Activated CD4-positive, alpha-beta T cell treated with anti-CD3 and anti-CD28 coated beads, Interleukin-2, amount 10 ng/mL, durations not matched to agents 7 days and 5 days (primary cell): ENCODE data around the gene VIT. TPM values are rescaled to one million over a fixed set of nuclear protein-coding genes. Genes with fewer than 3 reads are reported as not detected.
A peak's percentile ranks its signal among the peaks of the same experiment; 100 is the strongest.
"Not testable (repeated sequence)": the region's sequence is repeated elsewhere in the genome, so short reads cannot be mapped to it uniquely, and the experiment has no call there.

ENCODE experiments used
- CTCF ChIA-PET: fragments of 350-600 bp; sonication (Branson Sonifier 250); formaldehyde crosslinking; loops from one replicate; lab custom pipeline; 2021; ENCODE audit warnings: antibody characterized with exemption; lab: Charles Lee
- POLR2A ChIA-PET: fragments of 350-600 bp; sonication (Branson Sonifier 250); formaldehyde crosslinking; loops from one replicate; lab custom pipeline; 2021; ENCODE audit warnings: antibody characterized with exemption; lab: Charles Lee
- DNase-seq: peaks from one replicate; pipeline ENCODE4 v3.0.0-alpha.2; 2020
- H3K27ac Mint-ChIP-seq: one replicate; pipeline ENCODE4 v1.8.0; 2021; ENCODE audit warnings: mild to moderate bottlenecking, moderate library complexity, mixed read lengths
- H3K27me3 Mint-ChIP-seq: one replicate; pipeline ENCODE4 v1.8.0; 2021; ENCODE audit warnings: mixed read lengths
- H3K36me3 Mint-ChIP-seq: one replicate; pipeline ENCODE4 v1.8.0; 2021; ENCODE audit warnings: low read depth, mixed read lengths
- H3K4me1 Mint-ChIP-seq: one replicate; pipeline ENCODE4 v1.8.0; 2021; ENCODE audit warnings: mixed read lengths
- H3K4me3 Mint-ChIP-seq: one replicate; pipeline ENCODE4 v1.8.0; 2021; ENCODE audit warnings: mild to moderate bottlenecking, moderate library complexity, mixed read lengths
- H3K9me3 Mint-ChIP-seq: one replicate; pipeline ENCODE4 v1.8.0; 2021; ENCODE audit warnings: mixed read lengths
- total RNA-seq, 2 experiments: library from RNA; stranded (reverse); gene quantifications; one replicate each; pipeline ENCODE4 v1.2.3, GENCODE V29; 2021

Gene VIT
- total RNA-seq, 2 experiments from 2014 or later: not detected

DNA sequence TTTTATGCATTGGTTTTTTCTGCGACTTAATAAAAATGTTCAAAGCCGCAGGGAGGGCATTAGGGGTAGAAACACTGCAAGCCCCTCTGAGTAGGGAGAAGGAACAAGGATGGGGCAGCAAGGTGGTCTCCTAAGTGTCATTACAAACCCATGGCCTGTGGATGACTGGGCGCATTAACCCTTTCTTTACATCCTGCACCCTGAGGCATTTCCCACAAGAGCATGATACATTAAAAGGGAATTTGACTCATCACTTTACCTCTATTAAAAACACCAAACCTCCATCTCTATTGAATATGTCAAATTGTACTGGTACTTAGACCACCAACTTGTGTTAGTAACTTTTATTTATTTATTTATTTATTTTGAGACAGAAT is 112.5 kb downstream of the VIT start:
- Mint-ChIP-seq H3K36me3 (no peaks in the 10 kb centered on the region), H3K9me3 (no peaks in the 10 kb centered on the region), H3K27me3 (no peaks in the 10 kb centered on the region), H3K4me1 (no peaks in the 10 kb centered on the region), H3K27ac (no peak overlapping the region), H3K4me3 (no peak overlapping the region)
- no peak for DNase-seq
- CTCF ChIA-PET: no interaction called here
- POLR2A ChIA-PET: no interaction called here

DNA sequence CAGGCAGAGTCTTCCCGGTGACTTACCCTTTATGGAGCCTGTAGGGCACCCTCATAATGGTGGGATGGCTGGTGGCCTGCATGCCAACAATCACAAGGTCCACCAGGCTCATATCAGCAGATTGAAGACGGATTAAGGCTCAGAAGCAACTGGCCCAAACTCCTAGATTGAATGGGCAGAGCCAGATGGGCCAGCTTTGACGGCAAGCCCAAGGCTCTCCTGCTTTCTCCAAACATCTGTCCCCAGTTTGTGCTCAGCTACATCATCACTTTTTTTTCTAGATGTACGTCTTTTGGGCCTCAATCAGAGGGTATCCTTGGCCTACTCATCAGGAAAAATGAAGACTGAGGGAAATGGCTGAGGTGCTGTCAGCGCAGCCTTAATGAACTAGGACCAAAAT is 114.6 kb downstream of the VIT start:
- ChIA-PET CTCF (interaction anchor here (0.6 kb wide), 1 partner anchor 12 kb away, joined by 4 read pairs; no protein-coding TSS in a partner anchor), POLR2A (no interaction called here)
- H3K27ac Mint-ChIP-seq: no peak overlapping the region
- H3K36me3 Mint-ChIP-seq: no peaks in the 10 kb centered on the region
- H3K4me1 Mint-ChIP-seq: no peaks in the 10 kb centered on the region
- H3K27me3 Mint-ChIP-seq: no peaks in the 10 kb centered on the region
- no peak for DNase-seq
- no peak overlapping the region for H3K4me3 Mint-ChIP-seq
- no peaks in the 10 kb centered on the region for H3K9me3 Mint-ChIP-seq

DNA sequence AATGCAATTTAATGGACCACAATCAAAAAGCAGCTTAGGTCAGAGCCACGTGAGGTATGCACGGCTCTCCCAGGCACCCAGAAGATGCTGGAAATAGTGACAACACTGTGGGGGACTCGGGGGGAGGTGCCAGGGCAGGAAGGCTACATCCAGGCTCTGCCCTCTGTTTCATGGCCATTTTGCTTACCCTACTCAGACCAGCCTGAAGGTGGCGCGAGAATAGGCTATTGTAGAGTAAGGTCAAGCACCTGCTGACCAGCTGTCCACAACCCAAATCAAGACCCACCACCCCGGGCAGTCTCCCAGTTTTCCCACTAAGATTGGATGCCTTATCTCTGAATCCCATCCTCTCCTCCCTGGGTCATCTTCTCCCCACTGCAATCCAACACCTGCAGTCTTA is 115.7 kb downstream of the VIT start:
- Mint-ChIP-seq H3K4me1 (no peaks in the 10 kb centered on the region), H3K9me3 (no peaks in the 10 kb centered on the region), H3K27ac (no peak overlapping the region), H3K36me3 (no peaks in the 10 kb centered on the region), H3K4me3 (no peak overlapping the region), H3K27me3 (no peaks in the 10 kb centered on the region)
- ChIA-PET CTCF (no interaction called here), POLR2A (no interaction called here)
- no peak for DNase-seq

DNA sequence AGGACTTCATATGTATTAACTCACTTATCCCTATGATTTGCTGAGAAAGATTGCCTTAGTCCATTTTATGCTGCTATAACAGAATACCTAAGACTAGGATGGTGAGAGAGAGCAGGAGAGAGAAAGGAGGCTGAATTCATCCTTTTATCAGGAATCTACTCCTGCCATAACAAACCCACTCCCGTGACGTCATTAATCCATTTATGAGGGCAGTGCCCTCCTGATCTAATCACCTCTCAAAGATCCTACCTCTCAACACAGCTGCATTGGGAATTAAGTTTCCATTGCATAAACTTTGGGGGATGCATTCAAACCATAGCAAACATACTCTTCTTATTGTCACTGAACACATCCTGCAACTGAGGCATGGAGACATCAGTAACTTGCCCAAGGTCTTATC is 122.0 kb downstream of the VIT start:
- no peak overlapping the region for H3K4me3 Mint-ChIP-seq
- ChIA-PET POLR2A (no interaction called here), CTCF (no interaction called here)
- H3K36me3 Mint-ChIP-seq: no peaks in the 10 kb centered on the region
- H3K9me3 Mint-ChIP-seq: no peaks in the 10 kb centered on the region
- DNase-seq: no peak
- no peaks in the 10 kb centered on the region for H3K27me3 Mint-ChIP-seq
- H3K4me1 Mint-ChIP-seq: no peaks in the 10 kb centered on the region
- no peak overlapping the region for H3K27ac Mint-ChIP-seq

DNA sequence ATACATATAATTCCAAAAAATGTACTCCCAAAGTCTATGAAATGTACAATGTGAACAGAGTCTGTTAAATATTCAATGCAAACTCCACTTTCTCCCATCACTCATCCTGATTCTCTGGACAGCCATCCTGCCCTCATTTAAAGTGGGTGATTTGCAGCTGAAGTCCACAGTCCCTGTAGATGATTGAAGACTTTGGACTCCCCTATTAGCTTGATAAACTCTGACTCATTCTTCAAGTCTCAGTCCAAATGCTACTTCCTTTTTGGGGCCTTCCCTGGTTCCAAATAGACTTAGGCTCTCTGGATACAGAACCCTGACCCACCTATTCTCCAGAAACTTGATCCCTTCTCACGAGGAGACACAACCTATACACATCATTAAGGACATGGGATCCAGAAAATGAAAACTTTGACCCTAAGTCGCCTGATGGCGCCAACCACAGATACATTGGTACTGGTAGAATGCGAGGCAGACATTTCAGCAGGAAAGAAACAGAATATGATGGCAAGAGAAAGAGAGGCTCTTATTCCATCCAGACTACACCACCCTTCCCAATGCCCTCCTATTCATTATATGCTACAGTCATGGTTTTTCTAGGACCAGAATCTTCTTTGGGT is 122.7 kb downstream of the VIT start:
- no peaks in the 10 kb centered on the region for H3K9me3 Mint-ChIP-seq
- no peak for DNase-seq
- no peak overlapping the region for H3K4me3 Mint-ChIP-seq
- CTCF ChIA-PET: interaction anchor here (2.0 kb wide), 1 partner anchor 12 kb away, joined by 5 read pairs; no protein-coding TSS in a partner anchor
- no peaks in the 10 kb centered on the region for H3K36me3 Mint-ChIP-seq
- POLR2A ChIA-PET: no interaction called here
- no peaks in the 10 kb centered on the region for H3K4me1 Mint-ChIP-seq
- no peaks in the 10 kb centered on the region for H3K27me3 Mint-ChIP-seq
- no peak overlapping the region for H3K27ac Mint-ChIP-seq

DNA sequence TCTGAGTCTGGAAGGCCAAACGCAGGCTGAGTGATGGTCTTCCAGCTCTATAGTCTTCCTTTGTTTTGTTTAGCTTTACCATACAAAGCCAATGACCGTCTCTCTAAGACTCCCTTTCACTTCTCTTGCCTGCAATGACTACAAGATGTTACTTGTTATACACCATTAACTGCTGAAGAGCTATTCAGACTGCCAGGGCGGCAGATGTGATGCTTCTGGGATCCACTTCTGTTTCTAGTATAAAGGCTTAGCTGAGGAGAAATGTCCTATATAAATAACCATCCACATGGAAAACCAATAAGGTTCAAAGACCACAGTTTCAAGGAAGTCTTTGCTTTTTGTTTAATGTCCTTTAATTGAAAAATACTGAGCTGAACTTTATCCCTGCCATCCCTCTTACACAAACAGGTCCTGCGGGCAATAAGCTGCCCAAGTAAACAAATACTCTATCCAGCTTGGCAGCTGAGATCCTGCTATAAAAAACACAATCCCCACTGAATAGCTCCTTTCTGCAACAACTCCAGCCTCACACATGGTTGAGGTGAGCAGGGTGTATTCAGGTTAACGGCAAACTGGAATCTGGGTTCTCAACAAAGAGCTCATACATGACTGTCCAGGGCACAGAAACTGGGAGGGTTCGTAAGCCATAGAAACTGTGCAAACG is 124.6 kb downstream of the VIT start:
- Mint-ChIP-seq H3K4me3 (no peak overlapping the region), H3K27ac (no peak overlapping the region), H3K27me3 (no peaks in the 10 kb centered on the region), H3K4me1 (no peaks in the 10 kb centered on the region), H3K9me3 (no peaks in the 10 kb centered on the region), H3K36me3 (no peaks in the 10 kb centered on the region)
- no peak for DNase-seq
- ChIA-PET CTCF (interaction anchor here (1.0 to 2.0 kb wide), 2 partner anchors 13 to 14 kb away, joined by 3 to 5 read pairs; no protein-coding TSS in a partner anchor), POLR2A (no interaction called here)

DNA sequence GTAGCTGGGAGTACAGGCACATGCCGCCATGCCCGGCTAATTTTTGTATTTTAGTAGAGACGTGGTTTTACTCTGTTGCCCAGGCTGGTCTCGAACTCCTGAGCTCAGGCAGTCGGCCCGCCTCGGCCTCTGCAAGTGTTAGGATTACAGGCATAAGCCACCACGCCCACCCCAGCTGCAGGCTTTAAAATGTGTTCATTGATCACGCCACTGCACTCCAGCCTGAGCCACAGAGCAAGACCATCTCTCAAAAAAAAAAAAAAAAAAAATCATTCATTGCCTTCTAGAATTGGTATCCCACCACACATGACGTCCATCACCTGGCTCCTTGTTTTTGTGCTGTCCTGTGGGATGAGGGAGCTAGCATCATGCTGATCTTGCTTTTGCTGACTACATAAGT is 127.4 kb downstream of the VIT start:
- Mint-ChIP-seq H3K36me3 (no peaks in the 10 kb centered on the region), H3K9me3 (no peaks in the 10 kb centered on the region), H3K27ac (no peak overlapping the region), H3K27me3 (peaks cover 4% of the 10 kb centered on the region), H3K4me1 (no peaks in the 10 kb centered on the region), H3K4me3 (no peak overlapping the region)
- ChIA-PET POLR2A (no interaction called here), CTCF (no interaction called here)
- DNase-seq: no peak

DNA sequence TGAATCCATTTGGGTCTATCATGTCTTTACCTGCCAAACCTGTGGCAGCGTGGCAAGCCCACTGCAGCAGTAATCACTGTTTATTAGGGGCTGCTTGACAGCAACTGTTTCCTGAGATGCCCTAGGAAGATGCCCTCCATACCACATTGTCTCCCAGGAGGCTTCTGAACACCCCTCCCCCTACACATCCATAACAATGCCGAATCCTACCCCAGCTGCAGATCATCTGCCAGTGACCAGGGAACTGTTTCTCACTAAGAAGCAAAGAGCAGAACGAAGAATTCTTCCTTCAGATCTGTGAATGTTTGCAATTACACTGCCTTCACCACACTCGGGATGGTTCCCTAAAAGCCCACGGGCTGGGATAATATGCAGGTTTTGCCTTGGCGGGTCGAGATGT is 127.8 kb downstream of the VIT start:
- POLR2A ChIA-PET: no interaction called here

DNA sequence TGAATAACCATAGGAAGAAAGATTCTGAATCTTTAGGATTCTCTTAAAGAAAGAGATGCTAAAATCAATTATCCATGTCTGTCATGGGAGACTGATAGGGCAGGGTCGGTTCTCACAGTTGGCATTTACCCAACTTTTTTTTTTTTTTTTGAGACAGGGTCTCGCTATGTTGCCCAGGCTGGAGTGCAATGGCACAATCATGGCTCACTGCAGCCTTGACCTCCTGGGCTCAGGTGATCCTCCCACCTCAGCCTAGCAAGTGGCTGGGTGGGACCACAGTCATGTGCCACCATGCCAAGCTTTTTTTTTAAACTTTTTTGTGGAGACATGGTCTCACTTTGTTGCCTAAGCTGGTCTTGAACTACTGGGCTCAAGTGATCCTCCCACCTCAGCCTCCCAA is 128.2 kb downstream of the VIT start:
- H3K4me1 Mint-ChIP-seq, DNase-seq, H3K4me3 Mint-ChIP-seq, POLR2A ChIA-PET, H3K9me3 Mint-ChIP-seq, H3K36me3 Mint-ChIP-seq, H3K27ac Mint-ChIP-seq, H3K27me3 Mint-ChIP-seq, CTCF ChIA-PET: not testable (repeated sequence)

More for the DNA sequence above, 127.8 kb downstream of the VIT start:
- Mint-ChIP-seq H3K4me1 (no peaks in the 10 kb centered on the region), H3K27me3 (peaks cover 6% of the 10 kb centered on the region), H3K4me3 (no peak overlapping the region), H3K27ac (no peak overlapping the region), H3K9me3 (no peaks in the 10 kb centered on the region), H3K36me3 (no peaks in the 10 kb centered on the region)
- DNase-seq: no peak
- CTCF ChIA-PET: no interaction called here

DNA sequence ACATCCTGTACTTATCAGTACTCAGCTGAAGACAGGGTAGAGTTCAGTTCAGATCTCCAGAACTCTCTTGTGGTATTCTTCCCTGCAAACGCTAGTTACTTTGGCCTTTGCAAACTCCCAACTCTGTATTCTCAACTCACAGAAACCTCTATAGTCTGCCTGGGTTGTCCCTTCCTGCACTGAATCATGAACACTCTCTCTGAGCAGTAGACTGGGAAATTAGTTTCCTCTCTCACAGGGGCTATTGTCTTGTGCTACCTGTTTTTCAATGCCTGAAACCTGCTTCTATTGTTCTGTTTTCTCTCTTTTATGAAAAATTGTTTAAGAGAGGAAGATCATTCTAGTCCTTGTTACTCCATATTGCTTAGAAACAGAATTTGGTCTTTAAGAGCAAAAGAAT is 134.7 kb downstream of the VIT start:
- peaks cover 7% of the 10 kb centered on the region for H3K9me3 Mint-ChIP-seq
- DNase-seq: no peak
- H3K27me3 Mint-ChIP-seq: peaks cover 14% of the 10 kb centered on the region
- ChIA-PET POLR2A (no interaction called here), CTCF (interaction anchor here (1.1 kb wide), 1 partner anchor 32 kb away, joined by 3 read pairs; no protein-coding TSS in a partner anchor)
- no peak overlapping the region for H3K4me3 Mint-ChIP-seq
- H3K27ac Mint-ChIP-seq: no peak overlapping the region
- H3K4me1 Mint-ChIP-seq: peaks cover 13% of the 10 kb centered on the region
- peaks cover 2% of the 10 kb centered on the region for H3K36me3 Mint-ChIP-seq

DNA sequence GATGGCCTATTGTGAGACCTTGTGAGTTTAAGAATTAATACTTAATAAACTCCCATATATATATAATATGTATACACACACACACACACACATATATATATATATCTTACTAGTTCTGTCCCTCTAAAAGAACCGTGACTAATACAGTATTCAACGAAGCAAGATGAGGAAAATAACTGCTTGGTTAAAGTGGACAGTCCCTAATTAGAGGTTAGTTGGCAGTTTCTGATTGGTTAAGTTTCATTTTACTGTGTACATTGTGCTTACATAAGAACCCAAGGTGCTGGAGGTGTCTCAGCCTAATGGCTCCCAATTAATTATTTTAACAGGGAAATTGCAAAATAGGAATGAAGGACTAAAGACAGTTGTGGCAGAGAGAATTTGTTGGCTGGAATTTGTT is 137.7 kb downstream of the VIT start:
- no peak for DNase-seq
- ChIA-PET CTCF (interaction anchor here (0.8 kb wide), 1 partner anchor 14 kb away, joined by 3 read pairs; no protein-coding TSS in a partner anchor), POLR2A (no interaction called here)
- Mint-ChIP-seq H3K9me3 (peaks cover 7% of the 10 kb centered on the region), H3K36me3 (peaks cover 2% of the 10 kb centered on the region), H3K4me1 (peaks cover 13% of the 10 kb centered on the region), H3K27me3 (peaks cover 9% of the 10 kb centered on the region), H3K27ac (no peak overlapping the region), H3K4me3 (no peak overlapping the region)

DNA sequence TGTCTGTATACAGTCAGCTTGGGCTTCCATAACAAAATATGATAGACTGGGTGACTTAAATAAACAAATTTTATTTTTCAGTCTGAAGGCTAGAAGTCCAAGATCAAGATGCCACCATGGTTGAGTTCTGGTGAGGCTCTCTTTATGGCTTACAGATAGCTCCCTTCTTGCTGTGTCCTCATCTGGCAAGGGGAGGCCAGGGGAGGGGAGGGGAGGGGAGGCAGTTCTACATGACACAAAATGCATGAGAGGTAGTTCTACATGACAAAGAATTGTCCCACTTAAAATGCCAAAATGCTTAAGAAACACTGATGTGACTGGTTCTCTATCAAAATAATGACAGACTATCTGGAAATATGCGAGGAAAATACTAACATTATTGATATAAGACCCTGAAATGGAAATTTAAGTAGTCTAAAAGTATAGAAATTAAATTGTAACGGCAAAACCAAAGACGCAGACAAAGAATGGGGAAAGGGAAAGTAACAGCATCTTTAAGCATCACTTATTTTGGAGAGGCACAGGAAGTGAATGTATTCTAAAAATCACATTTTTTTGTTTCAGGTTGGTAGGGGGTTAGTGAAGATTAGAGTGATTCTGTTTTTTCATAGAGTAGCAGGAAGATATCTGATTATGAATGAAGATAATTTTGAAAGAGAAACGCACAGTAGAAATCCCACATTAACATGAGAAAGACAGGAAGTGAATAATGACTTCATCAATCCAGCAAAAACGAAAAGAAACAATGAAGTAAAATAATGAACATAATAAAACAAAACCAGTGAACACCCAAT is 138.4 kb downstream of the VIT start:
- Mint-ChIP-seq H3K36me3 (peaks cover 2% of the 10 kb centered on the region), H3K4me3 (no peak overlapping the region), H3K27ac (peak overlapping the region; percentile 70), H3K27me3 (peaks cover 9% of the 10 kb centered on the region), H3K4me1 (peaks cover 13% of the 10 kb centered on the region), H3K9me3 (peaks cover 7% of the 10 kb centered on the region)
- DNase-seq: no peak
- ChIA-PET POLR2A (interaction anchor here (0.6 kb wide), 1 partner anchor 102 kb away, joined by 3 read pairs; no protein-coding TSS in a partner anchor), CTCF (interaction anchor here (0.8 kb wide), 1 partner anchor 15 kb away, joined by 3 read pairs; no protein-coding TSS in a partner anchor)
